Ishikawa (cell line): ENCODE results near the gene MSMB.

Experiments
- EP300 ChIP-seq: IDR thresholded peaks from 2 replicates; pipeline ENCODE4 v1.6.1; 2012; ENCODE audit warnings: borderline replicate concordance
- TF ChIP-seq, protein P1 (sequence below): IDR thresholded peaks from 2 replicates; pipeline ENCODE4 v1.6.1; 2012

DNA sequence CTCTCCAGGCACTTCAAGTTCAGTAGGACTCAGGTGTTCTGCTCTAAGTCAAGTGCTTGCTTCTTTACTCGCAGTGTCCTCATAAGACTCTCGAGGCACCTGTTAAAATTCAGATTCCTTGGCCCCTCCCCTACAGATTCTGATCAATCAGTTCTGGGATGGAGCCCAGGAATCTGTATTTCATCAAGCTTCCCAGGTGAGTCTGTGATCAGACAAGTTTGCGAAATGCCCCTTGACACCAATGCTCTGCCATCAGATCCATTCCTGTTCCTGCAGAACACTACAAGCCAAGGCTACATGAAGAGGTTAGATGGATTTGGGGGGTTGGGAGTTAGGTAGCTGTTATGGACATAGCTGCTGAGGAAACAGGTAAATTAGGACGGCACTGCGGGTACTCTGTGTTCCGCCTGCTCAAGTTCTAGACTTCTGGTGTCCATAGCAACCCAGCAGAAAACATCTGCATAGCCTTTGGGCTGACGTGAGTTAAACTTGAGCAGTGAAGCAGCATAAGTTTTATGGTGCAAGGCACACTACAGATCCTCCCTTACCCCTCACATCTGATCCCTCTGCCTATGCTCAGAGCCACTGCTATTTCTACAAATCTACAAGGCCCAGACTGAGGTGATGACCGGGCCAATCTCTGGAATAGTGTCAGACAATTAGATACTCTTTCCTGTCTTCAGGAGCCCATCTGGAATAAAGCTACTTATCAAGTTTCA is 8.8 kb downstream of the MSMB start:
- TF ChIP-seq, protein P1, sequence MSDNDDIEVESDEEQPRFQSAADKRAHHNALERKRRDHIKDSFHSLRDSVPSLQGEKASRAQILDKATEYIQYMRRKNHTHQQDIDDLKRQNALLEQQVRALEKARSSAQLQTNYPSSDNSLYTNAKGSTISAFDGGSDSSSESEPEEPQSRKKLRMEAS: no peak
- no peak for TF ChIP-seq EP300
